GM20000 (cell line): ENCODE measurements around the gene C1orf174.
A peak's percentile ranks its signal among the peaks of the same experiment; 100 is the strongest.

ENCODE experiments used
- DNase-seq: peaks from one replicate; pipeline ENCODE4 v3.0.0; 2012; ENCODE audit warnings: low spot score
- TF ChIP-seq, protein P1 (sequence below): IDR thresholded peaks from 2 replicates; pipeline ENCODE4 v1.5.1; 2012; ENCODE audit warnings: mild to moderate bottlenecking, control low read depth; ENCODE audit errors: extremely low read depth, missing control alignments

The C1orf174 gene

DNA sequence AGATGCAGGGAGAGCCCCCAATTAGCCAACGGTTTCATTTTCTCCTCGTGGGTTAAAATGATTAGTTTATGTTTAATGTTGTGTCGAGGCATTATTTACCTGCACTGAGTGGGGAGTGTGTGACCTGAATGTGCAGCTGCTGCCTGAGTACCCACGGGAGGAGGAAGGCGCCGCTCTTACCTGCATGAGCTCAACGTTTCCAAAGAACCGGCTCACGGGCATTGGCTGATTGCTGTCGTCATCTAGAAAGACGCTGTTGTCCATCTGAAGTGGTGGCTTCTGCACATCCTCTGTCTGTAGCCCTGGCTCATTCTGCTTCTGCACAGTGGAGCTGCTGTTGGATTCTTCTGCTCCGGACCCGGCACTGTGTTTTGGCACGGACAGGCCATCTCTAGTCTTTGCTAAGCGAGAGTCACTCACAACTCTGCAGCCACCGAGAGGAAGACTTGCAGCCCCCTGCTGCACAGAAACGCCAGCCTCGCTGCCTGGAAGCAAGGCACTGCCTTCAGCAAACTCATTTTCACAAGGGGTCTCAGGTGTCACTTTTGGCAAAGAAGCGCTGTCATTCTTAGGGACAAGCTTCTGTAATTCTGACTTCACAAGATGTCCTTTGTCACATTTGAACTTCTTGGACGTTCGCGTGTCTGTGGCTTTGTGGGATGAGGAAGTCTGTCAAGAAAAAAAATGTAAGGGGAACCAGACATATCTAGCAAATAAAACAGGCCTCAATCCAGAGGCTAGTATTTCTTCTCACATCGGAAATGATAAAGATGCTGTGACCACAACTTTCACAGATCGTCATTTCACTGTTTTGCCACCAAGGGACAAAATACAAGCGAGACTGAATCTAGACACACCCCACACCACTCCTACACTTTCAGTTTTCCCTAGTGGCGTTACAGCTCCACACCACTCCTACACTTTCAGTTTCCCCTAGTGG, 9.4 kb downstream of the C1orf174 start:
- TF ChIP-seq, protein P1, sequence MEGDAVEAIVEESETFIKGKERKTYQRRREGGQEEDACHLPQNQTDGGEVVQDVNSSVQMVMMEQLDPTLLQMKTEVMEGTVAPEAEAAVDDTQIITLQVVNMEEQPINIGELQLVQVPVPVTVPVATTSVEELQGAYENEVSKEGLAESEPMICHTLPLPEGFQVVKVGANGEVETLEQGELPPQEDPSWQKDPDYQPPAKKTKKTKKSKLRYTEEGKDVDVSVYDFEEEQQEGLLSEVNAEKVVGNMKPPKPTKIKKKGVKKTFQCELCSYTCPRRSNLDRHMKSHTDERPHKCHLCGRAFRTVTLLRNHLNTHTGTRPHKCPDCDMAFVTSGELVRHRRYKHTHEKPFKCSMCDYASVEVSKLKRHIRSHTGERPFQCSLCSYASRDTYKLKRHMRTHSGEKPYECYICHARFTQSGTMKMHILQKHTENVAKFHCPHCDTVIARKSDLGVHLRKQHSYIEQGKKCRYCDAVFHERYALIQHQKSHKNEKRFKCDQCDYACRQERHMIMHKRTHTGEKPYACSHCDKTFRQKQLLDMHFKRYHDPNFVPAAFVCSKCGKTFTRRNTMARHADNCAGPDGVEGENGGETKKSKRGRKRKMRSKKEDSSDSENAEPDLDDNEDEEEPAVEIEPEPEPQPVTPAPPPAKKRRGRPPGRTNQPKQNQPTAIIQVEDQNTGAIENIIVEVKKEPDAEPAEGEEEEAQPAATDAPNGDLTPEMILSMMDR: no peak
- DNase-seq: peak; percentile 40

DNA sequence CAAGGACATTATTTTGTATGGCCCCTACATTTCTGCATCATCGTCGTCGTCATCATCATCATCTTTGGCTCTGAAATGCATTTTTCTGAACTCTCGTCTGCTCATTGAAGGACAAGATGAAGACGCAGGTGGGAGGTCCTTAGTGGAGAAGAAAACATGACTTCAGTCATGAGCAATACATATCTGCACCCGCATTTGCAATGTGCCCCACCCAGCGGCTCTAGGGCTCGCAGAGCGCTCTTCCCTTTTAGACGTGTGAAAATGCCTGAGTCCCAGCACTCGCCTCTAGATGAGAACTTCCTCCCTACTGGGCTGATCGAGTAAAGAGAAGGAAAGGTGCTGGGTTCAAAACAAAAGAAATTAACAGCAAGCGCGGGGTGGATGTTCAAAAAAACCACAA, 10.1 kb downstream of the C1orf174 start:
- no peak for DNase-seq
- TF ChIP-seq, protein P1: no peak

DNA sequence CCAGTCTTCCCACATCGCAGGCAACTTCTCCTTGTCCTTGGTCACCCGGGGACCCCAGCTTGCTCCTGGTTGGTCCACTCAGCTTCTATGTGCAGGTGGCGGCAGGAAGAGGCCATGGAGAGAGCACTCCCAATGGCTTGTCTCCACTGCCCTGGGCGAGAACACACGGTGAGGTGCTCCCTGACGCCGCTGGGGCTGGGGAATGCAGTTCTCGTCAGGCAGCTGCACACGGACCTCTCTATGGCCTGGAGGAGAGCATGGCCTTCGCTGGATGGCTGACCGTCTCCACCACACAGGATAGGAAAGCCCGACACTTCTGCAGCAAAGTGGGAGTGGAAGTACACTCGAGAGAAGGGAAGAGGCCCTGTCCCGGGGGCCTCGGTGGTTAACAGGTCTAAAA, 11.8 kb downstream of the C1orf174 start:
- TF ChIP-seq, protein P1: no peak
- DNase-seq: no peak

DNA sequence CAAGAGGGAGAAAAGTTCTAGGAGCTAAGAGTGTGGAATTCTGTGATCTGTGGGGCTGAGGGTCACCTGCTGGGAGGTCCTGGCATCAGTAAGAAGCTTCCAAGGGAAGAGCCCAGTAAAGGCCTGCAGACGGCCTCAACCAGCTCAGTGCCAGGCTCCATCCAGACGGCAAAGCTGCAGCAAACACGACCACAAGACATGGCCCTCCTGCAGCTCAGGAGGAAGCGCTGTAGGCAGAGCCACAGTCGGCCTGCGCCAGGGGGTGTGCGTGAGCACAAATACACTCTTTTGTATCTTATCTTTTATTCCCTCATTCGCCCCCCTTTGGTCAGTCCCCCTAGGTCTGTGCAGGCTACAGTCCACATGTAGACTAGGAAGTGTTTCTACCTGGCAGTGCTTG, 13.4 kb downstream of the C1orf174 start:
- DNase-seq: no peak

DNA sequence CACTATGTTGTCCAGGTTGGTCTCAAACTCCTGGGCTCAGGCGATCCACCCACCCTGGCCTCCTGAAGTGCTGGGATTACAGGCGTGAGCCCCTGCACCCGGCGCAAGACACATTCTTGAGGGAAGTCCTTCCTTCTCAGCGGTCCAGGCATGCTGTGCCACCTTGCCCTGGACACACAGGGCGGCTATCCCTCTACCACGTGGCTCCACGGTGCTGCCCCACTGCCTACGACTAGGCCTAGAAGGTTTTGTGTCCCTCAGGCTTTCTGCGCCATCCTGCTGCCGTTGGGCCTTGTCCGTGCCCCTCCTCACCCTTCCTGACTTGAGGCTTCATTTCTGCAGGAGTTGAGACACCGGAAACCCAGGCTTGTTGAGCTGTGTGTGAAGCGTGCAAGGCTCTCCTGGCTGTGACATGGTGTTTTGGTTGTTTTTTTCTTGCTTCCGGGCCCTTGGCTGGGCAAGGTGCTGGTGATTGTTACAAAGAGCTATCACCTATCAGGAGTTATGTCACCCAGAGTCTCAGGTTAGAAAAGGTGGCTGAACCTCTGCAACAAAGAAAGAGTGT, 13.9 kb downstream of the C1orf174 start:
- no peak for DNase-seq
- TF ChIP-seq, protein P1: no peak

More for the DNA sequence above, 13.4 kb downstream of the C1orf174 start:
- TF ChIP-seq, protein P1: no peak

DNA sequence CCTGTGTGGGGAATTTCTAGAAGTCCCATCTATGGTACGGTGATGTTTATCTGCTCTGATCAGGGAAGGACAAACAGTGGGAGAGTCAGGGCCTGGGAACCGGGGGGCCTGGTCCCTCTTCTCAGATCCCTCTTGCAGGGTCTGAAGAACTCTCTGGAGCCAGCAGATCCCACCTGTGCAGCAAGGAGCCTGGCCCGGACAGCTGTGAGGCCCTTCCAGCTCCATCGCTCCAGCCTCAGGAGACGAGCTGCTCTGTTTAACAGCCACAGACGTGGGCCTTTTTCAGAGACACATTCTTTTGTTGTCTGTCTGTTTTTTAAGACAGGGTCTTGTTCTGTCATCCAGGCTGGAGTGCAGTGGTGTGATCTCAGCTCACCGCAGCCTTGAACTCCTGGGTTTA, 14.5 kb downstream of the C1orf174 start:
- TF ChIP-seq, protein P1: no peak
- no peak for DNase-seq

DNA sequence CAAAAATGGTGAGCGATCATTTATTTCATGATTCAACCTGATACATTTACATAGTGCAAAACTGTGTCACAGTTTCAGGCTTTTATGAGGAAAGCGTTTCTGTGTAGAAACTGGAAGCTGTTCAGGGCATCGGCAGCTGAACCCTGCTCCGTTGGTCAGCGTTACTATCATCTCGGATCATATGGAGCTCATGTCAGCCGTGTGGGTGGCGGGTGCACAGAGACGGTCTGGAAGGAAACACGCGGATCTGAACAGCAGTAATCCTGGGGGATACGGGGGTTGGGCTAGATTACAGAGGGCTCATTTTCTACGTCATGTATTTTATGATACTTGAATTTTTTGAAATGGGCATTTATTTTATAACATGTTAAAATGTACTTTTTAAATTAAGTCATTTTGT, 15.1 kb downstream of the C1orf174 start:
- DNase-seq: no peak
- TF ChIP-seq, protein P1: no peak
